HG02759 (cell line): ENCODE measurements around the gene VPS8.
"Not testable (repeated sequence)": the region's sequence is repeated elsewhere in the genome, so short reads cannot be mapped to it uniquely, and the experiment has no call there.

Experiments used
- ATAC-seq: cut with Tn5 transposase; IDR thresholded peaks from one replicate; pipeline ENCODE4 v1.9.1; 2021; ENCODE audit warnings: mild to moderate bottlenecking, moderate library complexity; ENCODE audit not compliant: unreplicated experiment

VPS8 gene

GRCh38 chr3:184912163-184912562, 100.2 kb downstream of the VPS8 start:
- no peak for ATAC-seq

GRCh38 chr3:184914628-184915027, 102.7 kb downstream of the VPS8 start:
- ATAC-seq: no peak

GRCh38 chr3:184918750-184919149, 106.8 kb downstream of the VPS8 start:
- ATAC-seq: no peak

GRCh38 chr3:184919651-184920050, 107.7 kb downstream of the VPS8 start:
- no peak for ATAC-seq

DNA sequence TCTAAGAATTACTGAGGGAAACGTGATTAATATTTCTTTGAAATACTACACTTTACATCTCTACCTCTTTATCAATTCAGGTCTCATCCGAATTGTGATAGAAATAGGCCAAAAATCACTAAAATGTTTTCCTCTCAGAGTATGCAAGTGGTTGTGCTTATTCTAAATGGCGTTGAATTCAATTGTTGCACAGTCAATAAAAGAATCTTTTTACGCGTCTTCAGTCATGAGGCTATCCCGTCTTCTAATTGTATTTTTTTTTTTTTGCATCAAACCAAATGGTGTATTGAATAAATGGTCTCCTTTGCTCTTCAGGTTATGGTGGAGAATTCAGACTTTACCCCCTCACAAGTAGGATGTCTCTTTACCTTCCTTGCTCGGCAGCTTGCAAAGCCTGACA, 112.6 kb downstream of the VPS8 start:
- ATAC-seq: no peak

- ATAC-seq: no peak
Measured at GRCh38 chr3:184927796-184928315, 115.9 kb downstream of the VPS8 start.

DNA sequence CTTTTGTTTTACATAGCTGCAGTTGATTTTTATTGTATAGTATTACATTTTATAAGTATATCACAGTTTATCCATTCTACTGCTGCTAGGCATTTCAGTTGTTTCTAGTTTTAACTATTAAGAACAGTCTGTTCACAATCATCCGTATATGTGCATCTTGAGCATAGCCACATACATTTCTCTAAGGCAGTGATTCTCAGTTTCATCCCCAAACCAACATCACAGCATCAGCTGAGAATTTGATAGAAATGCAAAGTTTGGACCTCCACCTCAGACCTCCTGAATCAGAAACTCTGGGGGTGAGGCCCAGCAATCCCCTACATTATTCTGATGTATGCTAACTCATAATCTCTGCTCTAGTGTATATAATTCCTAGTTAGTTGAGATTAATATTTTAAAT, 120.8 kb downstream of the VPS8 start:
- no peak for ATAC-seq

DNA sequence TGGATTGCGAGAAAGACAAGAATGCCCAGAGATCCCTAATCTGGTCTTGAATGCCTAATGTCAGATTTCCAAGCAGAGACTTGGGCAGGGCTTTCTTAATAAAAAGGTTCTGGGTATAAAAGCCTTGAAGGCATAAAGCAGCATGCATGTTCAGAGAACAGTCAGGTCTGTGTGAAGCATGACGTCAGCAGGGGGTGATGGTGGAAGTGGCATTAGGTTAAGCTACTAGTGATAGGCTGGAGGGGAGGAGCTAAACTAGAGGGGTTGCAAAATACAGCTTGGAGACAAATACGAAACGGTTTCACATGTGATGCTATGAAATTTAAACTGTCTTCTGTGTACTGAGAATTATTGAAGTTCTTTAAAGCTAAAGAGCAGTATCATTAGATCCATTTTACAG, 125.6 kb downstream of the VPS8 start:
- ATAC-seq: no peak

DNA sequence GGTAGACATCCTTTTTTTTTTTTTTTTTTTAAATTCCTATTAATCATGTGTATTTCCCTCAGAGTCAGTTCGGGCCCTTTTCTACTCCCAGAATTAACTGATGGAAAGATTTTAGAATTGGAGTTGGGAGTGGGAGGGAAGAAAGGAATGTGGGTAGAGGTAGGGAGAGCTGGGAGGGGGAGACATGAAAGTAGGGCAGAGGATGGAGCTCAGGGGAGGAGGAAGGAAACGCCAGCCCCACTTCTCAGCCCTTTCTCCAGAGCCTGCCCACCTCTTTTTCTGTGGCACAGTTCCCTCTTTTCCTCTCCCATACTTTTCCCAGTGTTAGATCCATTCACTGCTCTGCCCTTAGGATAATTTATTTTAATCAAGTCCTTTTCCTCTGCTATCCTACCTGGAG, 129.4 kb downstream of the VPS8 start:
- ATAC-seq: no peak

DNA sequence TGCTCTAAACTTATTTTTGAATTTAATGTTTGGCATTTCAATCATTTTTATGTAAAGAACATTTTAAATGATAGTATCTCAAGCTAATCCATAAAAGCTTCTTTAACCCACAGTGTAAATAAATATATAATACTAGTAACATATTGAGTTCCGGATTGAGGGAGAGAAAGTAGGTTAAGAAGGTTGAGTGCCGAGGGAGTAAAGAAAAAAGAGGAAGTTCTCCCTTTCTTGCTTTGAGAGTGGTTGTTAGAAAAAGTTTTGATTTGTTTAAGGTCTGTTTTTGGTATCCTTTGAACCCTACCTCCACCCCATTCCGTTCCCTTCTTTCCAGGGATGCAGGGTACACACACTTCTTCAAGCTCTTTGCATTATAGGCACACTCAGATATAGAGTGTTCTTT, 130.8 kb downstream of the VPS8 start:
- ATAC-seq: no peak

DNA sequence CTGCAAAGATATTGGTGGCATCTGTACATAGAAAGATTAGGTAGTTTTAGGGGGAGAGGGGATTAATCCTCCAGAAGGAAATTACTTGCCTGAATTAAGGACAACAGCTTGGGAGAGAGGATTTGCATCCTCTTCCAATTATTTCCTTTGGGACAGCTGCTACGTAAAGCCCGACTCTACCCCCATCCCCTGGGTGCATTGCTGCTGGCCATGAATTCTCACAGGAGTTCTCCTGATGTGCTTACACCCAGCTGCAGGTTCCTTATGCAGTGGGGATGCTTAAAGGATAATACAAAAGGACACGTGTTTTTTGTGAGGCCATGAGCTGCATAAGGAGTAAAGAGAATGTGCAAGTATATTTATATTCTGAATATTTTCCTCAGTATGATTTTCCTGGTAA, 132.3 kb downstream of the VPS8 start:
- ATAC-seq: no peak

- ATAC-seq: no peak
Measured at GRCh38 chr3:184945886-184946625, 134.1 kb downstream of the VPS8 start.

DNA sequence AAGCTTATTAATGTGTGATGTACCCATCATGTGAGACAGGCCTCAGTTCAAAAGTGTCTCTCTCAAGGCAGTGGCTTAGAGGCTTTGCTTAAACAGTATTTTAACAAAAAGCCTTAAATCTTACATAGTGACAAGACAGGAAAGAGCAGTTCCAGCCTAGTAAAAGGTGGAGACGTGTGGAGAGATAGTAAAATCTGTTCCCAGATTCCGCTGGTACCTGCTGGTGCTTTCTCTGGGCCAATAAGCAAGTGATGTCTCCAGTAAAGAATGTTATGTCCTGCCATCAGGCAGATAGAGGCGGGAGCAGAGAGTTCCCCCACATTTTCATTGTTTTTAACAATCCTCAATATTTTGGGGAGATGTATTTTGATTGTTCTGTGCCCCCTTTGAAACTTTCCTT, 135.0 kb downstream of the VPS8 start:
- no peak for ATAC-seq

GRCh38 chr3:184949251-184949965, 137.4 kb downstream of the VPS8 start:
- ATAC-seq: no peak

- not testable (repeated sequence) for ATAC-seq
Measured at GRCh38 chr3:184950816-184951215, 138.8 kb downstream of the VPS8 start.

- ATAC-seq: no peak
Measured at GRCh38 chr3:184952671-184953070, 140.7 kb downstream of the VPS8 start.

GRCh38 chr3:184953401-184953800, 141.4 kb downstream of the VPS8 start:
- ATAC-seq: no peak

GRCh38 chr3:184954251-184954650, 142.3 kb downstream of the VPS8 start:
- no peak for ATAC-seq

DNA sequence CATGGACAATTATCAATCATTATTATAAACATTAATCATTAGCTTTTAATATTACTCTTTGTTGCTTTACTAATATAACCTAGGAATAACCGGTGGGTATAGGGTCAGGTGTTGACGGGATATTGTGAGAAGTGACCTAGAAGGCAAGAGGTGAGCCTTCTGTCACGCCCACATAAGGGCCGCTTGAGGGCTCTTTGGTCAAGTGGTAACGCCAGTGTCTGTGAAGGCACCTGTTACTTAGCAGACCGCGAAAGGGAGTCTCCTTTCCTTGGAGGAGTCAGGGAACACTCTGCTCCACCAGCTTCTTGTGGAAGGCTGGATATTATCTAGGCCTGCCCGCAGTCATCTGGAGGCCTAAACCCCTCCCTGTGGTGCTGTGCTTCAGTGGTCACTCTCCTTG, 142.9 kb downstream of the VPS8 start:
- not testable (repeated sequence) for ATAC-seq

DNA sequence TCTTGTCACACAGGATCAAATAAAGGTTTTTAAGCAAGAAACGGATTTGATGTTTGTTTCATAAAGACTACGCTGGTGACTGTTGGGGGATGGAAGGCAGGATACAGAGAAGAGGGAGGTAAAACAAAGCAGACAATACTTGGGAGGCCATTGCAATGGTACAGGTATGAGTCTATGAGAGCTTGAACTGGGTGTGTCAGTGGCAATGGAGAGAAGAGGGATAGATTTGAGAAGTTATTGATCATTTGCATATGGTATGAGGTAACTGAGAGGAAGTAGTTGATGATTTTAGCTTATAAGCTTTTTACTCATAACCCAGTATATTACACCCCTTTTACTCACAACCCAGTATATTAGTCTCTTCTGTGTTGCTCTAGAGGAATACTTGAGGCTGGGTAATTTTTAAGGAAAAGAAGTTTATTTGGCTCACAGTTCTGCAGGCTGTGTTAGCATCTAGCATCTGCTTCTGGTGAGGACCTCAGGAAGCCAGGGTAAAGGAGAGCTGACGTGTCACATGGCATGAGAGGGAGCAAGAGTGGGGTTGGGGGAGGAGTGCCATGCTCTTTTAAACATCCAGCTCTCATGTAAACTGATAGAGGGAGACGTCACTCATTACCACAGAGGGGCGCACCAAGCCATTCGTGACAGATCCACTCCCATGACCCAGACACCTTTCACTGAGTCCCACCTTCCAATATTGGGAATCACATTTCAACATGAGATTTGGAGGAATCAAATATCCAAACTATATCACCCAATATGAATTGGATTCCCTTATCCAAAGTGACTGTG, 153.9 kb downstream of the VPS8 start:
- ATAC-seq: no peak

DNA sequence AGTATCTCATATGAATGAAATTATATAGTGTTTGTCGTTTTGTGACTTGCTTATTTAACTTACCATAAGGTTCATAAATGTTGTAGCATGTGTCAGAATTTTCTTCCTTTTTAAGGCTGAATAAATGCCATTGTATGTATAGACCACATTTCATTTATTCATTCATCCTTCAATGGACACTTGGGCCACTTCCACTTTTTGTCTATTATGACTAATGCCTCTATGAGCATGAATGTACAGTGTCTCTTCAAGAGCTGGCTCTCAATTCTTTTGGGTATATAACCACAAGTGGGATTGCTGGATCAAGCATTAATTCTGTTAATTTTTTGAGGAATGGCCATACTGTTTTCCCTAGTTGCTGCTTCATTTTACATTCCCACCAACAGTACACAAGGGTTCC, 156.1 kb downstream of the VPS8 start:
- ATAC-seq: no peak

- ATAC-seq: no peak
Measured at GRCh38 chr3:184970186-184970585, 158.2 kb downstream of the VPS8 start.
